AG04449 (cell line): Measurements from ENCODE around the gene CHAF1B.

Experiments used
- CTCF ChIA-PET: fragments of 350-600 bp; formaldehyde crosslinking; extraction: SDS; loops from one replicate; lab custom pipeline; 2021; ENCODE audit warnings: antibody characterized with exemption; lab: Yijun Ruan, JAX
- POLR2A ChIA-PET: fragments of 400-600, 350-600 bp; formaldehyde crosslinking; extraction: SDS; loops from one replicate; lab custom pipeline; 2020; ENCODE audit warnings: antibody characterized with exemption, inconsistent platforms; lab: Yijun Ruan, JAX
- DNase-seq: peaks from one replicate; pipeline ENCODE4 v3.0.0-alpha.2; 2010; ENCODE audit warnings: low read depth, low spot score
- H3K4me3 ChIP-seq: 2 replicates; pipeline ENCODE4 v1.5.1; 2011; ENCODE audit warnings: low read depth, mild to moderate bottlenecking, control low read depth, low read length
- CTCF ChIP-seq: IDR thresholded peaks from one replicate; pipeline ENCODE4 v1.5.1; 2011; ENCODE audit warnings: mild to moderate bottlenecking, moderate library complexity, low read length, control low read depth, inconsistent platforms; ENCODE audit not compliant: insufficient read depth; ENCODE audit errors: missing control alignments

Gene CHAF1B

GRCh38 chr21:36450511-36450910, 65.3 kb downstream of the CHAF1B start:
- TF ChIP-seq CTCF: no peak
- DNase-seq: peak; percentile 10
- no peak overlapping the region for H3K4me3 ChIP-seq
- POLR2A ChIA-PET: interaction anchor here (0.7 to 1.4 kb wide), 2 partner anchors 21 to 69 kb away, joined by 4 read pairs; no protein-coding TSS in a partner anchor
- CTCF ChIA-PET: interaction anchor here (0.9 kb wide), 1 partner anchor 53 kb away, joined by 4 read pairs; no protein-coding TSS in a partner anchor

- ChIA-PET CTCF (no interaction called here), POLR2A (no interaction called here)
- H3K4me3 ChIP-seq: no peak overlapping the region
- DNase-seq: no peak
- no peak for TF ChIP-seq CTCF
Observed at GRCh38 chr21:36451506-36451905, 66.3 kb downstream of the CHAF1B start.

GRCh38 chr21:36452281-36452825, 67.2 kb downstream of the CHAF1B start:
- no peak for TF ChIP-seq CTCF
- CTCF ChIA-PET: no interaction called here
- no peak overlapping the region for H3K4me3 ChIP-seq
- no peak for DNase-seq
- POLR2A ChIA-PET: no interaction called here

GRCh38 chr21:36454093-36454531, 68.9 kb downstream of the CHAF1B start:
- CTCF ChIA-PET: interaction anchor here (1.0 kb wide), 1 partner anchor 486 kb away, joined by 3 read pairs; no protein-coding TSS in a partner anchor
- TF ChIP-seq CTCF: no peak
- no peak overlapping the region for H3K4me3 ChIP-seq
- POLR2A ChIA-PET: interaction anchor here (0.6 kb wide), 1 partner anchor 92 kb away, joined by 3 read pairs; no protein-coding TSS in a partner anchor
- no peak for DNase-seq

DNA sequence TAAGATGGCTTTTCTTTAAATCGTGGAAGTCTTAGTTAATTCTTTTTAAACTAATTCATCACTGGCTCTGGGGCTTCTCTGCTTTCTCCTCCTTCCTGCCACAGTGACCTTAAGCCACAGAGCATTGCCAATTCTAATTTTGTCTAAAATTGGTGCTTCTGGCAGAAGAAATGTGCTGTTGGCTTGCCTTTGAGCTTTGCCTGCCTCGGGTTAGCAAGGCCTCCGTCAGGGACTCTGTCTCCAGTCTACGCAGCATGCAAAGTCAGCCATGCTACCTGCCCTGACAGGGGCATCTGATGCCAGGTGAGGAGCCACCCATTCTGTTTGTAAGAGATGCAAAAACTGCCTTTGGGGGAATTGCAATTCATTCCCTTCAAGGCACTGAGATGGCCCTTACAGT, 69.5 kb downstream of the CHAF1B start:
- TF ChIP-seq CTCF: no peak
- H3K4me3 ChIP-seq: no peak overlapping the region
- CTCF ChIA-PET: interaction anchor here (1.0 to 1.4 kb wide), 2 partner anchors 32 to 485 kb away, joined by 3 read pairs; no protein-coding TSS in a partner anchor
- POLR2A ChIA-PET: no interaction called here
- no peak for DNase-seq

GRCh38 chr21:36456729-36457414, 71.7 kb downstream of the CHAF1B start:
- POLR2A ChIA-PET: no interaction called here
- CTCF ChIA-PET: interaction anchor here (1.0 kb wide), 1 partner anchor 35 kb away, joined by 3 read pairs; no protein-coding TSS in a partner anchor
- no peak for DNase-seq
- TF ChIP-seq CTCF: no peak
- no peak overlapping the region for H3K4me3 ChIP-seq
